Renal pelvis (tissue), 4 donors: ENCODE results near the gene APBA2. TPM values are rescaled to one million over a fixed set of nuclear protein-coding genes. Genes with fewer than 3 reads are reported as not detected.
"Not testable (repeated sequence)": the region's sequence is repeated elsewhere in the genome, so short reads cannot be mapped to it uniquely, and the experiment has no call there.

Experiments used
- DNase-seq: peaks from one replicate; pipeline ENCODE4 v3.0.0-alpha.2; 2013
- polyA plus RNA-seq, 3 donors: library from polyadenylated mRNA; unstranded; fragments of 120-200 nt; gene quantifications; one replicate each; pipeline ENCODE4 v1.2.1, GENCODE V29; 2013; ENCODE audit not compliant: insufficient read length in 3 of 3

Gene APBA2
- polyA plus RNA-seq, 3 donors: 12.6 to 18.3 (median 15.3) TPM

DNA sequence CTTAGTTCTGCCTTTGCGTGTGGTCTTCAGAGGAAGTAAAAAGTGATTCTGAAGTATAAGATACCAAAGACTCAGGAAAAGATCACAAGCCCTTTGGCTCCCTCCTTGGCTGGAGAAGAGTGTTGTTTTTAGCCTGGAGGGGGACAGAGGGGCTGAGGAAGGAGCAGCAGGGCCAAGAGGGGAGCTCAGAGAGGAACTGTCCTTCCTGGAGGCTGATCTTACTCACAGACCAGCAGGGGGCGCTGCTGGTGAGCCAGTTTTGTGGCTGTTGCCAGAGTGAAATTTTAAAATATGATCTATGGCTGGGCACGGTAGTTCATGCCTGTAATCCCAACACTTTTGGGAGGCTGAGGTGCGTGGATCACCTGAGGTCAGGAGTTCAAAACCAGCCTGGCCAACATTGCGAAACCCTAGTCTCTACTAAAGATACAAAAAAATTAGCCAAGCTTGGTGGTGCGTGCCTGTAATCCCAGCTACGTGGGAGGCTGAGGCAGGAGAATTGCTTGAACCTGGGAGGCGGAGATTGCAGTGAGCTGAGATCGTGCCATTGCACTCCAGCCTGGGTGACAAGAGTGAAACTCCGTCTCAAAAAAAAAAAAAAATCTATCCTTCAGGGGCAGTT is 216.5 kb downstream of the APBA2 start:
- DNase-seq: not testable (repeated sequence)

DNA sequence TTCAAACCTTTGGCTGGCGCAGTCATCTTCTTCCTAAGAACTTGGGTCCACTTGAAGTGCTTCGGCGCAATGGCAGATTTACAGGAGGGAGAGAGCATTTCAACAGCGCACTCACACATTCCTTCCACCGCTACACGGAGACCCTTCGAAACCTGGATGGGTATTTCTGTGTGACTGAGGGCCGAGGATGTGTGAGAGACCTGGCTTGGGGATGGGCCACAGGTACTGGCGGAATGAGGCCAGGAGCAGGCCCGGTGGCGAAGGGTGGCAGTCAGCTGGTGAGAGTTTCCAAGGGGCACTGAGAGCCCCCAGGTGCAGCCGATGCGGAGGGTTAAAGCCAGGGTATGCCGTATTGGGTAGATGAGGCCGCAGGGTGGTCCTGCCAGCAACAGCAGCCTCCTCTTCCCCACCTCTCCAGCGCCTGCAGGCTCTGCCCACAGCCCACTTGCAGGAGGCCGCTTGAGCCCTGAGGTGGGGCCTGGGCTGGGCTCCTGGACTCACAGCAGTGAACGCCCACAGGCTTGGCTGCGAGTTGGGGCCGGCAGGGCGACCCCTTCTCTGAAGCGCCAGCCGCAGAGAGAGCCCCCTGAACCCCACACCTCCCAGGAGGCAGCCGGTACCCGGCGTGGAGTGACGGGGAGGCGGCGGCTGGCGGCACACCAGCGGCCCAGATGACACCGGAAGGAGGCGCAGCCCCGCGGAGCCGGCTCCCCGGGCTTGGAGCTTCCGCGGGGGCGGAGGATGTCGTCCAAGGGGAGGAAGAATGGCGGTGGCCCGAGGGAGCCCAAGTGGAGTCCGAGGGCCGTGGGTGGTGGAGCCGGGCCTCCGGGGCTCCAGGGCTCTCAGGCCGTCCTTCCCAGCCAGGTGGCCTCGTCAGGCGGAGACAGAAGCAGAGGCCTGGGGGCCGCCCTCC is 217.4 kb downstream of the APBA2 start:
- no peak for DNase-seq

DNA sequence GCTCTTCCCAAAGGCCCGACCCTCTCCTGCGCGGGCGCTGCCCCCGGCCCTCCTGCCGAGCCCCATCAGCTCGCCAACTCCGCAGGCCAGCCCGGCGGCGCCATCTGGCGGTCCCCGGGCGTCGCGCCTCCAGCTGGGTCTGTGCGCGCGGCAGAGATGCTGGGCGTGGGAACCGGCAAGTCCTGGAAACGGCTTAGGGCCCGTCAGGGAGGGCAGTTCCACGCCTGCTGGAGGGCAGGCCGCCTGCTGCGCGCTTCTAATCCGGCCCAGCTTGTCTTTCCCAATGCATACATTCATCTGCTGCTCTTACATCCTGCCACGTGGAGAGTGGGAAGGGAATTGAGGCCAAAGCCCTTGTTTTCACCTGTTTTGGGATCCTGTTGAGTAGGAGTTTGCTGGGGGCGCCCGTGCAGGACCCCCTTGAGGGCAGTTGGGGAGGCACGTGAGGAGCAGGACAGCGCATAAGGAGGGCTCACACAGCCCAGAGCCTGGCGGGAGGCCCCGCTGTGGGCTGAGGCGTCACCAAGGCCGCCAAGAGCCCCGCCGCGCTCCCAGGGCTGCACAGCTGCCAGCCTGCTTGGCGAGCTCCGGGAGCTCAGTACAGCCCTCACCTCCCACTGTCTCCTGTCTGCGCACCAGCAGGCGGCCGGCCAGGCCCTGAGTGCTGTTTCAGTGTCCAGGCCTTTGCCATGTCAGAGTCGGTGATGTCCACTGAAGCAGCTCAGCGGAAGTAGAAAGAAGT is 218.2 kb downstream of the APBA2 start:
- peak; percentile 84 for DNase-seq

DNA sequence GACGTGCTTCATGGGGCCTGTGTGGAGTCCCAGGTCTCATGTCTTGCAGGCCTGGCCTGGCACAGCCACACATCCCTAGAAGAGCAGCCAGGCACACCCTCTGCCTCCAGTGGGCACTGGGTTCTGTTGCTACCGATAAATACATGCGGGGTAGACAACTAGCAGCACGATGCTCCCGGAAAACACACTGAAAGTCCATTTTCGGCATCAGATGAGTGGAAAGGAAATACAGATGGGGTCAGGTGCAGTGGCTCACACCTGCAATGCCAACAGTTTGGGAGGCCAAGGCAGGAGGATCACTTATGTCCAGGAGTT is 218.7 kb downstream of the APBA2 start:
- no peak for DNase-seq

DNA sequence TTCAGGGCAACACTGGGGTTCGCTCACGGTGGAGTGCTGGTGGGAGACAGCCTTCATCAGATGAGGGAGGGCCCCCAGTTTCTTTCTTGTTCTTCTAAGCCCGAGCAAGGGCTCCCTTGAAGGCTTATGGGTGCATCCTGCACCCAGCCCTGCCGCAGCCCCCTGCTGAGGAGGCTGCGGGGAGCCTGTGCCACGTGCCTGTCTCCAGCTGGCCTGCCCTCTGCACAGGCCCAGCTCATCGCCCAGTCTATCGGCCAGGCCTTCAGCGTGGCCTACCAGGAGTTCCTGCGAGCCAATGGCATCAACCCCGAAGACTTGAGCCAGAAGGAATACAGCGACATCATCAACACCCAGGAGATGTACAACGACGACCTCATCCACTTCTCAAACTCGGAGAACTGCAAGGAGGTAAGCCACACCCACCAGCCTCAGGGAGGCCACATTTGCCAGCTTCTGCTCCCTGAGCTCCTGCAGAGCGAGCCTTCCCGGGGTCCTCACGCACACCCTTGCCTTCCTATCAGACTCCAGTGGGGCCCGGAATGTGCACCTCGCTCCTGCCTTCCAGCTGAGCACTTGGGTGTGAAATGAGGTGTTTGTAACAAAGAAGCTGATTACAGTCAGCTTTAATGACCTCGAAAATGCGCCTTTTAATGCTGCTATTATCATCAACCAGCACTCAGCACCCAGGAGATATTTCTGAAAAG is 219.5 kb downstream of the APBA2 start:
- no peak for DNase-seq

DNA sequence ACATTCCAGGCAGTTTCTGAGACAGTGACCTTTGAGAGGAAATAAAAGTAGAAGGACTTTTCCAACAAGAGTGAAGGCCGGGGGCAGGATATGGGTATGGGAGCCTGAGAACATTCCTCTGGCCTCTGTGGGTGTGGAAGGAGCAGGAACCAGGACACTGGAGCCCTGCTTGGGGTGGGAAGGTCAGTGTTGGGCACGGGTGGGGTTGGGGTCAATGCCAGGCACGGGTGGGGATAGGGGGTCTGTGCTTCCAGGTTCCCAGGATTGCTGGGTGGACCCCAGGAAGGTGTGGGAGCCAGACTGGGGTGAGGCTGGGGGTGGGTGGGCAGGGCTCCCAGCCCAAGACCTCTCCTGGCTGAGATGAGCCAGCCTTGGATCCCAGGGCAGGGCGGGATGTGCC is 220.3 kb downstream of the APBA2 start:
- DNase-seq: no peak

DNA sequence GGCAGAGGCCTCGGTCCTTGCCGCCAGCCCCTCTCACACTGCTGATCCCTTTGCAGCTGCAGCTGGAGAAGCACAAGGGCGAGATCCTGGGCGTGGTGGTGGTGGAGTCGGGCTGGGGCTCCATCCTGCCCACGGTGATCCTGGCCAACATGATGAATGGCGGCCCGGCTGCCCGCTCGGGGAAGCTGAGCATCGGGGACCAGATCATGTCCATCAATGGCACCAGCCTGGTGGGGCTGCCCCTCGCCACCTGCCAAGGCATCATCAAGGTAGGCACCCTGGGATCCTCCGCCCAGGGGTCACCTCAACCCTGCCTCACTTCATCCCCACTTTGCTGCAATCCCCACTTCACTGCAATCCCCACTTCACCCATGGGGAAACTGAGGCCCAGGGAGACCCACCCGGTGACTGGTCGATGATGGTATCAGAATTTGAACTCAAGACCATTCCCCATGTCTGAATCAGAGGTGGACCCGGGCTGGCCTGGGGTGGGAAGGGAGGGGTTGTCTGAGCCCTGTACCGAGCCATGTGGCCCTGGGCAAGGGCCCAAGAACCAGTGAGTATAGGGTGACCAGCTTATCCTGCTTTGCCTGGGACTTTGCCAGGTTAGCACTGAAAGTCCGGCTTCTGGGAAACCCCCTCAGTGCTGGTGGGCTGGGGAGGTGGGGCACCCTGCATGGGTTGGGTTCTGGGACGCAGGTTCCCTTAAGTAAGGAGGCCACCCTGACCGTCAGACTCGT is 220.9 kb downstream of the APBA2 start:
- no peak for DNase-seq

DNA sequence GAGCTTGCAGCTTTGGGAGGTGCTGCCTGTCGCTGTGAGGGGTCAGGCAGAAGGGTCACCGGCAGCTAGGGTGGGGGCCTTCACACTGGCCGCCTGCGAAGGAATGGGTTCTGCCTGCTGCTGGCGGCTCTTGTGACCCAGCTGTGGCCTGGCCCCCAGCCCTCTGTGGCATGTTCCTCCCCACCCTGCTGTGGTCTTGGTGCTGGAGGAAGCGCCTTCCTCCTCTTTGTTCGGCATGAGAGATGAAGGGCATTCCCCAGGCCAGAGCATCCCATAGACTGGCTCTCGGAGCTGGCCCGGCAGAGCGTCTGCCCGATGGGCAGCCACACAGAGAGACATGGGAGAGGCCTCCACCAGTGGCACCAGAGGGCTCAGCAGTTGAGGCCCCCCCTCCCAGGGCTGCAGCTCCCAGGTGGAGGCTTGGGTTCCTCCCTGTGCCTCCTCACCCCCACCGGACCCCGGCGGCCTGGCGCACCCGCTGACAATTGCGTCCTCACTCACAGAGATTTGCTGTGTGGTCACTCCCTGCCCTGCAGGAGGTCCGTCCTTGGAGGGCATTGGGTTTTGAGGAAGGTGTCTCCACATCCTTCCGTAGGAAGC is 221.6 kb downstream of the APBA2 start:
- DNase-seq: no peak

DNA sequence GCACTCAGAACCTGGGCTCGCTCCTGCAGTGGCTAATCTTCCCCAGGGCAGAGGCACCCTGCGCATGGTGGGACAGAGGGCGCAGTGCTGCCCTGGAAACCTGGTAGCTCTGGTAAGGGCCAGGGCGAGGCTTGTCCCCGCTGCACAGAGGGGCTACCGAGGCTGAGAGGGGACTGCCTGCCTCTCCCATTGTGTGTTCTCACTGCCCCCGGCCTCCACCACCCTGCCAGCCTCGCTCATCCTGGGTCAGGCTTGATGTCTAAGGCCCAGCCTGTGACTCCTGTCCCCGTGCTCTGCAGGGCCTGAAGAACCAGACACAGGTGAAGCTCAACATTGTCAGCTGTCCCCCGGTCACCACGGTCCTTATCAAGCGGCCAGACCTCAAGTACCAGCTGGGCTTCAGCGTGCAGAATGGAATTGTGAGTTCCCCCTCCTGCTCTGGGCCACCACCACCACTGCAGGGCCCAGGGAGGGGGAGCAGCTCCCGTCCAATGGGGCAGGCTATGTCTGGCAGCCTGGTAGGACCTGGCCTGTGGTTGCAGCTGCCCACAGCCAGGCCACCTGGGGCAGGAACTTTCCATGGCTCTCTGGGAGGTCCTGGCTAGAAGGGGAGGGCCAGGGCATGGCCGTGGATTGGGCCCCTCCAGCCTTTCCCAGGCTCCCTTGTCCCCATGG is 222.3 kb downstream of the APBA2 start:
- no peak for DNase-seq

DNA sequence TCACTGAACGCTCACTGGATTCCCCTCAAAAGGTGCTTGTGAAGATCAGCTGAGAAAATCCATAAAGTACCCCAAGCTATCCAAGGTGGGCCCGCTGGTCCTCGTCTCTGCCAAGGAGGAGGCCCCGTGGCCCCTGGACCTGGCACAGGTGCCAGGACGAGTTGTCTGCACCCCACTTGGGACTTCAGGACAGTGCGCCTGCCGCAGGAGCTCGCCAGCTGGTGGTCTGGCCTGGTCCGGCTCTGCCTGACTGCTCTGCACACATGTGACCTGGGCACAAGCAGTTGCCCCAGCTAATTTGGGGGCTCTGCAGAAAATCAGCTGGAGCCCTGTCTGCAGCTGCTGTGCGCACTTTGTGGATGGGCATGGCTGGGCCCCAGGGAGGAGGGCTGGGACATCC is 224.0 kb downstream of the APBA2 start:
- no peak for DNase-seq

DNA sequence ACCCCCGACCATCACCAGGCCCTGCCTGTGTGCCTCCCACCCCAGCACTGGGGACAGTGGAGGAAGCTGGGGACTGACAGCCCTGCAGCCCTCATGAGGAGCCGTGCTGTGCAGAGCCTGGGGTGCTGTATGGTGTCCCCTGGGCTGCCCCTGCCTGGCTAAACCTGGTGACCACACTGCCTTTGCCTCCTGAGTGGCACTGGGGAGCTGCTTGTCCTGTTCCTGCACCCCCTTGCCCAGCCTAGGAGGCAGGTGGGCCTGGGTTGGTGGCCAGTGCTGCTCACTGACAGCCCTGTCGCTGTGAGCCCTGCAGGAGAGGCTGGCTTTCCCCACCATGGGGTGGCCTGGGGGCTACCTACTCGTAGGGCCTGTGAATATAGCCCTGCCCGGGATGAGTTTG is 224.4 kb downstream of the APBA2 start:
- no peak for DNase-seq

DNA sequence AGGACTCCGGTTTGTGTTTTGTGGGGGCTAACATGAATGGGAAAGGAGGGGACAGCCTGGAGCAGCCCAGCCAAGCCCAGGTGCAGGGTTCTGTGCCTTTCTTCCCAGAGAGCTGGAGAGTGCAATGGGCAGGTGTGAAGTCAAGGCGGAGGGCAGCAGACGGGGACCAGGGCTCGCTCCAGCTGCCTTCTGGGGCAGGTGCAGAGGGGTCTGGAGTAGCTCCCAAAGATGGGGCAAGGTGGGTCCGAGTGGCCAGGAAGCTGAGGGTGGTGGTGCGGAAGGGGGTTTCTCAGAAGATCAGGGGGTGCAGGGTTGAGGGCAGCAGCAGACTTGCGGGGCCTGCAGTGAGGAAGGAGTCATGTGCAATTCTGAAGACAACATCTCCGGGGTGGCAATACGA is 225.0 kb downstream of the APBA2 start:
- no peak for DNase-seq

DNA sequence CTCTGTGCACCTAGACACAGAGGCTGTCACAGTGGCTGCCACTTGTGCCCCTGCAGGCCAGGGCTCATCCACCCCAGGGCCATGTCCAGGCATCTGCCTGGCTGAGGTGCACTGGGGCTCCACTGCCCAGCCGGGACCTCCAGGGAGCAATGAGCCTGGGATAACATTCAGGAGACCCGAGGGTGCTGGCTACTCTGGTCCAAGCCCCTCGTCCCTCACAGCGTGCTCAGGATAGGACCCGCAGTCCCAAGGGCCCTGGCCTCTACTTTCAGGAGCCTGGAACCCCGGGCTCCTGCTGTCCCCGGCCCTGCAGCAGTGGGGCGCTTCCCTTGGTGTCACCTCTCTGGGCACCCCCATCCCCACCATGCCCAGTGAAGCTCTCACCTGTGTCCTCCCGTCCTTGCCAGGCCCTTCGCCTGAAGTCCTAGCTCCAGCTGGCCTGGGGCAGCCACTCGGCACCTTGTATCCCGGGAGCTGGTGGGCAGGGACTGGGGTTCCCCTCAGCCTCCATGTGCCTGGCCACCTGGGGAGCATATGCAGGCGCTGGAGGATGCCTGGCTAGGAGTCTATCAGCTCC is 226.0 kb downstream of the APBA2 start:
- no peak for DNase-seq

DNA sequence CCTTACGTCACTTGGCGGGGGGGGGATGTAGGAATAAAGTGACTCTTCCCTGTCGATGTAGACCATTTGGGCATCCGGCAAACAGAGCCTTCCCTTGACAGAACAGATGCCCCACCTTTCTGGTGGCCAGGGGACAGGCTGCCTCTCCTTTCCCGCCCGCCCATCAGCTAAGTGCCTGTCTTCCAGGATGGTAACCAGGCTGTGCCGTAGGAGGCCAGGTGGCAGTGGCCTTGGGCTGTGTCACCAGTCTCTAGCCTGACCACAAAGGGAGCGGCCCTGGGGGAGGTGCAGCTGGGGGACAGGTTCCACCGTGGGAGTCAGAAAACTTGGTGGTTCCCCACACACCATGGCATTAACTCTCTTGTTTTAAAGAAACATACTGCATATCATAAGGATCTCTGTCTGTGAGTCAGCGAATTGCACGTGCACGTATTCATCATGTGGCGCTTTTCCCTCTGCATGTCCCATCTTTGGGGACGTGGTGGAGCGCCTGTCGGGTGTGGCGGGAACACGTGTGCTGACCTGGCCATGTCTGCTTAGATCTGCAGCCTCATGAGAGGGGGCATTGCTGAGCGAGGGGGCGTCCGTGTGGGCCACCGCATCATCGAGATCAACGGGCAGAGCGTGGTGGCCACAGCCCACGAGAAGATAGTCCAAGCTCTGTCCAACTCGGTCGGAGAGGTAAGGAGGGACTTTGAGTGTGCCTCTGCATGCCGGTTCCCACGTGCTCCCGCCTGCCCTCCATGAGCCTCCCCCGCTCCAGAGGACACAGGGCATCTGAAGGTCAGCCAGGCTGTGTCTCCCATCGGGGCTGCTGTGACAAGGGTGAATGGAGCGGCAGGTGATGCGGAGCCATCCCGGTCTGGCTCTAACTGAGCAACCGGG is 227.8 kb downstream of the APBA2 start:
- no peak for DNase-seq

DNA sequence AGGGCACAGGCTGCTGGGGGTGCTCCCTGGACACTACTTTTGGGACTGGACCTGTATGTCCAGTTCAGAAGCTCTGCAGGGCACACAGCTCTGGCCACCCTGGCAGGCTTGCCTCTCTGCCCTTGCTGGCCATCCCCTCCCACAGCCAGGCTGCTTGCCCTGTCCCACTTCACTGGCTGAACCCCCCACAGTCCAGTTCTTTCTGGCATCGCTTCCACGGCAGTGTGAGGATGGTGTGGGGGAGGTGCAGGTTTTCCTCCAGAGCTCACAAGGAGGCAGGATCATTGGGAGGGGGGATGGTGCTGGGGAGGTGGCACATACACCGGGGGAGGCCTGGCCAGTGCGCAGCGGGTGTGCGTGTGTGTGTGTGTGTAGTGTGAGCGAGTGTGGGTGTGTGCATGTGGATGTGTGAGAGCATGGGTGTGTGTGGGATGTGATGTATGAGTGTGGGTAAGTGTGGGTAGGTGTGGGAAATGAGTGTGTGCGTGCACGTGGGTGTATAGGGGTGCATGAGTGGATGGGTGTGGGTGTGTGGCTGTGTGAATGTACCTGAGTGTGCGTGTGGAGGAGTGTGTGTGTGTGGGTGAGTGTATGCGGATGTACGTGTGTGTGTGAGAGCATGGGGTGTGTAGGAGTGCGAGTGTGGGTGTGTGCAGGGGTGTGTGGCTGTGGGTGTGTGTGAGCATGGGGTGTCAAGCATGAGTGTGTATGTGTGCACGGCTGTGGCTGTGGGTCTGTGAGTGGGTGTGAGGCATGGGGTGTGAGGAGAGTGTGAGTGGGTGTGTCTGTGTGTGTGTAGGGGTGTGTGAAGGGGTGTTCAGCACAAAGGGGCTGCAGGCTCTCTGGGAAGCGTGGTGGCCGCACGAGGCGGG is 228.7 kb downstream of the APBA2 start:
- peak; percentile 36 for DNase-seq

DNA sequence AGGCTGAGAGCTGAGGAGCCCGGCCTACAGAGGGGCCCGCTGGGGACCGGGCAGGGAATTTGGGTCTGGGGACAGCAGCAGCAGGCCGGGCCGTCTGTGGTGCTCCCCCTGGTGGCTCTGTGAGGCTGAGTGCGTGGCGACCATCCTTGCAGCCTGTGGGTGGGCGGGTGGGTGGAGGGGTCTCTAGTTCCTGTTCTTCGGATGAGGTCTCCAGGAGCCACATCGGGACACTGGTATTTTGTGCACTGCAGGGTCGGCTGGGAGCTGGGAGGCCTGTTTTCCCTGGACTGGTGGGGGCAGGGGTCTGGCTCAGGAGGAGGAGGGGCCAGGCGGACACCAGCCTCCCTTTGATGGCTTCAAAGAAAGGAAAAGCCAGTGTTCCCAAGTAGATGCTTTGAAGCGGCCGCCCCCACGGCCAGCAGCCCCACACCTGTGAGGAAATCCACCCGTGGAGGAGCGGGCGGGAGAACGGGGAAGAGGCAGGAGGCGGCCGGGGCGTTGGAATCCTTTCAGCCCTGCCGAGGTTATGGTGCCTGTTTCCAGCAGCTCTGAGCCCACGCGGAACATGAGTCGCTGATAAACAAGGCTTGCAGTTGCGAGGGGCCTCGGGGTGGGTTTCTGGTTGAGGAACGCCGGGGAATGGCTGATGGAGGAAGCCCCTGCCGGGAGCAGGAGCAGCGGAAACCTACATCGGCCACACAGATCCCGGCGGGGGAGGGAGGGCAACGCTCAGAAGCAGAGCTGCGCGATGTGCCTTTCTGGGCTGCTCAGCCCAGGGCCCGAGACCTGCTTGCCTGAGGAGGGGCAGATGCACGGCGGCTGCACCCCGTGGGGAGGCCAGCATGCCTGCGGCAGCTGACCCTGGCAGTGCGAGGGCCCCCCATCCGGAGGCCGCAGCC is 229.6 kb downstream of the APBA2 start:
- DNase-seq: peak; percentile 65
